A549 (cell line): ENCODE measurements around the gene GYS1. TPM values are rescaled to one million over a fixed set of nuclear protein-coding genes. Genes with fewer than 3 reads are reported as not detected.

Experiments
- ATAC-seq, 2 experiments: fragments of 200-7000 bp in 1 of 2; fragments of >200 bp in 1 of 2; cut with Nextera tagmentation in 1 of 2; cut with Tn5 transposase in 1 of 2; 3 replicates each; pipeline versions ENCODE4 v1.8.0 to v1.9.1; 2018 to 2020; ENCODE audit warnings: mild to moderate bottlenecking in 1 of 2, moderate library complexity in 1 of 2
- CTCF ChIA-PET: fragments of 300-600 bp; sonication (Branson Sonifier 250); formaldehyde crosslinking; extraction: SDS; loops from one replicate; lab custom pipeline; 2021; ENCODE audit warnings: antibody characterized with exemption, inconsistent platforms; lab: Yijun Ruan, JAX
- POLR2A ChIA-PET: fragments of 350-600 bp; formaldehyde crosslinking; extraction: SDS; loops from one replicate; lab custom pipeline; 2021; ENCODE audit warnings: antibody characterized with exemption, inconsistent platforms; lab: Yijun Ruan, JAX
- DNase-seq, 2 experiments: peaks; one replicate each; pipeline versions ENCODE4 v3.0.0 to v3.0.0-alpha.2; 2011 to 2016; ENCODE audit warnings: low read depth in 1 of 2, low spot score in 1 of 2
- FAIRE-seq: peaks from 2 replicates; lab custom pipeline; 2011; peaks lifted over from hg19 to GRCh38; lab: Jason Lieb, UNC
- H3K27ac ChIP-seq, 2 experiments: fragments of >200 bp; sonication (Bioruptor Twin); formaldehyde crosslinking; 3 replicates each; pipeline ENCODE4 v1.5.1; 2016 to 2017
- H3K4me1 ChIP-seq: fragments of >200 bp; sonication (Bioruptor Twin); formaldehyde crosslinking; 3 replicates; pipeline ENCODE4 v1.6.1; 2016
- H3K4me2 ChIP-seq: fragments of >200 bp; sonication (Bioruptor Twin); formaldehyde crosslinking; 3 replicates; pipeline ENCODE4 v1.6.1; 2016
- H3K4me3 ChIP-seq: fragments of >200 bp; sonication (Bioruptor Twin); formaldehyde crosslinking; 3 replicates; pipeline ENCODE4 v1.5.1; 2016
- H3K9me3 ChIP-seq: fragments of >200 bp; sonication (Bioruptor Twin); formaldehyde crosslinking; 3 replicates; pipeline ENCODE4 v1.6.1; 2016
- ATOH8 ChIP-seq: fragments of 250-450 bp; sonication (Bioruptor Pico); IDR thresholded peaks from 2 replicates; pipeline ENCODE4 v1.5.0; 2020; ENCODE audit warnings: low read depth, mild to moderate bottlenecking, moderate library complexity
- BCL3 ChIP-seq: fragments of >200 bp; sonication (Bioruptor Twin); formaldehyde crosslinking; IDR thresholded peaks from 3 replicates; pipeline ENCODE4 v1.6.1; 2016
- CBX2 ChIP-seq: fragments of 200-600 bp; sonication (generic); IDR thresholded peaks from 2 replicates; pipeline ENCODE4 v1.6.1; 2016; ENCODE audit warnings: low read depth, mild to moderate bottlenecking, borderline replicate concordance
- CEBPB ChIP-seq, 2 experiments: fragments of >200 bp in 1 of 2; sonication (Bioruptor Twin) in 1 of 2; formaldehyde crosslinking in 1 of 2; IDR thresholded peaks; 2 replicates each; pipeline ENCODE4 v1.6.1; 2012 to 2016
- FOXS1 ChIP-seq: fragments of 250-450 bp; sonication (Bioruptor Pico); IDR thresholded peaks from 2 replicates; pipeline ENCODE4 v1.5.0; 2020; ENCODE audit warnings: mild to moderate bottlenecking, moderate library complexity
- JUNB ChIP-seq: fragments of >200 bp; sonication (Bioruptor Twin); formaldehyde crosslinking; IDR thresholded peaks from 2 replicates; pipeline ENCODE4 v1.6.1; 2016
- KDM5A ChIP-seq: fragments of 200-600 bp; sonication (generic); IDR thresholded peaks from 2 replicates; pipeline ENCODE4 v1.6.1; 2016; ENCODE audit warnings: antibody characterized with exemption, mild to moderate bottlenecking
- MAX ChIP-seq: IDR thresholded peaks from 2 replicates; pipeline ENCODE4 v1.6.1; 2012
- MAZ ChIP-seq: fragments of 150-350 bp; IDR thresholded peaks from 2 replicates; pipeline ENCODE4 v1.6.1; 2014; ENCODE audit warnings: antibody characterized with exemption, low read depth, low read length, borderline replicate concordance
- REST ChIP-seq: fragments of 200-600 bp; sonication (generic); IDR thresholded peaks from 2 replicates; pipeline ENCODE4 v1.6.1; 2016; ENCODE audit warnings: antibody characterized with exemption, mild to moderate bottlenecking, moderate library complexity
- RFX5 ChIP-seq: fragments of 450-650 bp; IDR thresholded peaks from 2 replicates; pipeline ENCODE4 v1.7.1; 2014; ENCODE audit warnings: antibody characterized with exemption, mild to moderate bottlenecking, moderate library complexity
- RNF2 ChIP-seq: fragments of 200-600 bp; sonication (generic); IDR thresholded peaks from 2 replicates; pipeline ENCODE4 v1.6.1; 2016; ENCODE audit warnings: low read depth, mild to moderate bottlenecking, antibody characterized with exemption, moderate library complexity, borderline replicate concordance
- TFCP2L1 ChIP-seq: fragments of 250-450 bp; sonication (Bioruptor Pico); IDR thresholded peaks from 2 replicates; pipeline ENCODE4 v1.5.0; 2021; ENCODE audit warnings: mild to moderate bottlenecking
- TP53 ChIP-seq: fragments of 250-450 bp; sonication (Bioruptor Pico); IDR thresholded peaks from 2 replicates; pipeline ENCODE4 v1.5.0; 2021; ENCODE audit warnings: mild to moderate bottlenecking, moderate library complexity
- USF2 ChIP-seq: fragments of 450-650 bp; IDR thresholded peaks from 2 replicates; pipeline ENCODE4 v1.6.1; 2014; ENCODE audit warnings: antibody characterized with exemption
- ZNF302 ChIP-seq: fragments of 250-450 bp; sonication (Bioruptor Pico); IDR thresholded peaks from 2 replicates; pipeline ENCODE4 v1.9.0; 2021; ENCODE audit warnings: inconsistent platforms, mild to moderate bottlenecking, moderate library complexity
- WGBS: methylation state at CpG from one replicate; pipeline ENCODE4 v1.1.6; 2017; ENCODE audit errors: missing lambda C conversion rate; 5-methylcytosine and 5-hydroxymethylcytosine counted together
- polyA plus RNA-seq, 4 experiments: library from polyadenylated mRNA; depleted of rRNA in 3 of 4; stranded (reverse); fragments of >200 nt; fragmentation: RNase III in 1 of 4; extraction: RNeasy Plus Mini Kit Qiagen cat#74134 plus additional on column Dnase treatment in 1 of 4; gene quantifications; 2 replicates in 3 of 4; 3 replicates in 1 of 4; pipeline ENCODE4 v1.2.3, GENCODE V29; 2011 to 2017
- TF ChIP-seq, protein P1 (sequence below): fragments of 250-450 bp; sonication (Bioruptor Pico); IDR thresholded peaks from 2 replicates; pipeline ENCODE4 v1.5.0; 2021; ENCODE audit warnings: mild to moderate bottlenecking, moderate library complexity, borderline replicate concordance

GYS1 gene
- polyA plus RNA-seq, 2 of the 4 experiments (the other 2 are of a cell fraction): 10.3 to 24.8 TPM

DNA sequence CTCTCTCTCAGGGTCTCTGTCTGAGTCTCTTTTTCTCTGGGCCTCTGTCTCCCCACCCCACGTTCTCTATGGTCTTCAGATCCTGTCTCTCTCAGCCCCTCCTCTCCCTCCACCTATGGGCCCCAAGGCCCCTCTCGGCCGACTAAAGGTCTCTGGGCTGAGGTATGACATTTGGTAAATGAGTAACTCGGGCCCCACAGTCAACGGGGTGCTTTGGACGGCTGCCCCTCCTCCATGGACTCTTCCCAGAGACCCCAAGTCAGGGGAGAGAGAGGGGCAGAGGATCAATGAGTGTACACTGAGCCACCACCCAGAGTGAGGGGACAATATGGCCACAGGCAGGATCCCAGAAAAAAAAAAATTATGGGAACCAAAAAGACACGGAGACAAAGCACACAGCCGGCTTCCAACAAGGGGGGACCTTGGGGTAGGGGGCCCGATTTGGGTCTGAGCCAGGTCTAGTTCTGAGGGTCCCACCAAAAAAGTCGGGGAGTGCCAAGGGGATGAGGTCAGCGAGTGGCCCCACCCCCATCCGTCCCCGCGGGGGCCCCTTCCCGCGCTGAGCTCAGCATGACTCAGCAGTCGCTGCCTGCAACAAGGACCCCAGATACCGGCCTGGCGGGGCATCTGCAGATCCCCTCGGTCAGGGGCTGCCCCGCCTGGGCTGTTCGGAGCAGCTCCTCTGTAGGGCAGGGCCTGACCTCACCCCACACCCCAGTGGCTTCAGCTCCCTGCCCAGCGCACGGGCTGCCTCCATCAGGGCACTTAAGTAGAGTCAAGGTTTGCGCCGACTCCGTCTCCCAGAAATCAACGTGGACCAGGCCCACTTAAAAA is 29.5 kb downstream of the GYS1 start (continued):
- TF ChIP-seq REST (no peak), TP53 (CRISPR knock-in tag) (peak; percentile 94; the same call in 1 of the 2 replicates)
- TF ChIP-seq, protein P1, sequence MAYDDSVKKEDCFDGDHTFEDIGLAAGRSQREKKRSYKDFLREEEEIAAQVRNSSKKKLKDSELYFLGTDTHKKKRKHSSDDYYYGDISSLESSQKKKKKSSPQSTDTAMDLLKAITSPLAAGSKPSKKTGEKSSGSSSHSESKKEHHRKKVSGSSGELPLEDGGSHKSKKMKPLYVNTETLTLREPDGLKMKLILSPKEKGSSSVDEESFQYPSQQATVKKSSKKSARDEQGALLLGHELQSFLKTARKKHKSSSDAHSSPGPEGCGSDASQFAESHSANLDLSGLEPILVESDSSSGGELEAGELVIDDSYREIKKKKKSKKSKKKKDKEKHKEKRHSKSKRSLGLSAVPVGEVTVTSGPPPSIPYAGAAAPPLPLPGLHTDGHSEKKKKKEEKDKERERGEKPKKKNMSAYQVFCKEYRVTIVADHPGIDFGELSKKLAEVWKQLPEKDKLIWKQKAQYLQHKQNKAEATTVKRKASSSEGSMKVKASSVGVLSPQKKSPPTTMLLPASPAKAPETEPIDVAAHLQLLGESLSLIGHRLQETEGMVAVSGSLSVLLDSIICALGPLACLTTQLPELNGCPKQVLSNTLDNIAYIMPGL (CRISPR knock-in tag): peak; percentile 76
- TF ChIP-seq, all 56 proteins: peak for 28

DNA sequence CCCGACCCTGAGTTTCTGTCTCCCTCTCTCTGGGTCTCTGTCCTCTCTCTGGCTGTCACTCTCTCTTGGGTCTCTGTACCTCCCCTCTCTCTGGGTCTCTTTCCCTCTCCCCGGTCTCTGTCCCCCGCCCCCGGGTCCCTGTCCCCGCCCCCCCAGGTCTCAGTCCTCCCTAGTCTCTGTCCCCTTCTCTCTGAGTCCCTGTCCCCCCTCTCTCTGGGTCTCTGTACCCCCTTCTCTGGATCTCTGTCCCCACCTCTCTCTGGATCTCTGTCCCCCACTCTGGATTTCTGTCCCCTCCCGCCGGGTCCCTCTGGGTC is 30.3 kb downstream of the GYS1 start:
- CTCF ChIA-PET: interaction anchor here (1.1 to 5.4 kb wide), 3 partner anchors 8 to 175 kb away, joined by 3 to 39 read pairs (median 4); no protein-coding TSS in a partner anchor
- no peaks in the 10 kb centered on the region for H3K9me3 ChIP-seq
- TF ChIP-seq JUNB (no peak), MAX (no peak), FOXS1 (CRISPR knock-in tag) (no peak), BCL3 (no peak), USF2 (no peak), ZNF302 (no peak), CEBPB (IDR thresholded peaks at IDR 0.05) (no peak), CBX2 (no peak), KDM5A (no peak), ATOH8 (CRISPR knock-in tag) (no peak), RFX5 (no peak), MAZ (no peak), TFCP2L1 (no peak), RNF2 (no peak)
- WGBS: 0% methylated on average over 1 of the region's 7 CpGs
- POLR2A ChIA-PET: interaction anchor here (1.3 to 1.5 kb wide), 4 partner anchors 37 to 91 kb away, joined by 12 to 18 read pairs (median 14); partner anchors contain the start of genes NUCB1 and PPP1R15A
- H3K27ac ChIP-seq: peak overlapping the region; percentile 92 to 96
- H3K4me1 ChIP-seq: peaks cover 54% of the 10 kb centered on the region
- peak overlapping the region; percentile 80 for H3K4me2 ChIP-seq
- no peak for FAIRE-seq
- peak in 1 of 2 experiments; percentile 50 for DNase-seq
- H3K4me3 ChIP-seq: peak overlapping the region; percentile 33
- peak in 1 of 2 experiments; percentile 1; a peak in 2 of 6 replicates for ATAC-seq
